Mesenchymal stem cell (in vitro differentiated cells and primary cell): ENCODE results near the gene JMJD4.

Source experiments
- DNase-seq: peaks from one replicate; pipeline ENCODE4 v3.0.0-alpha.2; 2013
- H2AFZ ChIP-seq: one replicate; pipeline ENCODE4 v1.6.1; 2013; ENCODE audit warnings: low read depth, mild to moderate bottlenecking, control low read depth, inconsistent platforms, low read length, moderate library complexity
- H2AK5ac ChIP-seq: 2 replicates; pipeline ENCODE4 v1.6.1; 2013; ENCODE audit warnings: low read length, moderate library complexity, mild to moderate bottlenecking, inconsistent platforms; ENCODE audit not compliant: severe bottlenecking
- H2BK120ac ChIP-seq: one replicate; pipeline ENCODE4 v1.6.1; 2013; ENCODE audit warnings: low read depth, mild to moderate bottlenecking, inconsistent platforms, low read length, moderate library complexity
- H2BK12ac ChIP-seq, 2 experiments: one replicate each; pipeline ENCODE4 v1.6.1; 2013; ENCODE audit warnings: inconsistent platforms in 2 of 2, low read length in 2 of 2, mild to moderate bottlenecking in 2 of 2, moderate library complexity in 2 of 2, control low read depth in 1 of 2
- H2BK15ac ChIP-seq: one replicate; pipeline ENCODE4 v1.6.1; 2013; ENCODE audit warnings: mild to moderate bottlenecking, low read depth, inconsistent platforms; ENCODE audit not compliant: poor library complexity, severe bottlenecking
- H2BK5ac ChIP-seq: 2 replicates; pipeline ENCODE4 v1.6.1; 2013; ENCODE audit warnings: low read depth, mild to moderate bottlenecking, low read length, control low read depth, inconsistent platforms; ENCODE audit not compliant: poor library complexity, severe bottlenecking
- H3K14ac ChIP-seq, 2 experiments: one replicate each; pipeline ENCODE4 v1.6.1; 2013; ENCODE audit warnings: inconsistent platforms in 2 of 2, low read length in 2 of 2, control low read depth in 1 of 2, mild to moderate bottlenecking in 1 of 2, moderate library complexity in 1 of 2
- H3K18ac ChIP-seq, 2 experiments: one replicate each; pipeline ENCODE4 v1.6.1; 2013; ENCODE audit warnings: inconsistent platforms in 2 of 2, low read length in 2 of 2, control low read depth in 1 of 2, low read depth in 1 of 2, mild to moderate bottlenecking in 1 of 2
- H3K23ac ChIP-seq, 2 experiments: one replicate each; pipeline ENCODE4 v1.6.1; 2013; ENCODE audit warnings: inconsistent platforms in 2 of 2, low read length in 2 of 2, mild to moderate bottlenecking in 2 of 2, moderate library complexity in 2 of 2, control low read depth in 1 of 2
- H3K27ac ChIP-seq: 2 replicates; pipeline ENCODE4 v1.5.1; 2013; ENCODE audit warnings: mild to moderate bottlenecking, moderate library complexity, low read length, control low read depth, inconsistent platforms; ENCODE audit not compliant: poor library complexity, severe bottlenecking
- H3K27me3 ChIP-seq, 2 experiments: 2 replicates each; pipeline versions ENCODE4 v1.6.1 to v1.7.0; 2013; ENCODE audit warnings: low read length in 2 of 2, mild to moderate bottlenecking in 2 of 2, moderate library complexity in 2 of 2, control low read depth in 1 of 2, inconsistent platforms in 1 of 2; ENCODE audit not compliant: control insufficient read depth in 1 of 2, insufficient read depth in 1 of 2
- H3K36me3 ChIP-seq, 2 experiments: 2 replicates each; pipeline versions ENCODE4 v1.6.1 to v1.7.0; 2013; ENCODE audit warnings: low read length in 2 of 2, control low read depth in 1 of 2, inconsistent platforms in 1 of 2, low read depth in 1 of 2, mild to moderate bottlenecking in 1 of 2; ENCODE audit not compliant: insufficient read depth in 2 of 2, control insufficient read depth in 1 of 2
- H3K4ac ChIP-seq, 2 experiments: one replicate each; pipeline ENCODE4 v1.6.1; 2013; ENCODE audit warnings: inconsistent platforms in 2 of 2, low read length in 2 of 2, mild to moderate bottlenecking in 2 of 2, moderate library complexity in 2 of 2, control low read depth in 1 of 2, low read depth in 1 of 2
- H3K4me1 ChIP-seq: 2 replicates; pipeline ENCODE4 v1.6.1; 2013; ENCODE audit warnings: low read depth, low read length, control low read depth; ENCODE audit not compliant: control insufficient read depth, insufficient read depth
- H3K4me2 ChIP-seq: 2 replicates; pipeline ENCODE4 v1.6.1; 2013; ENCODE audit warnings: low read length, mild to moderate bottlenecking, inconsistent platforms; ENCODE audit not compliant: poor library complexity, severe bottlenecking
- H3K4me3 ChIP-seq, 2 experiments: 2 replicates each; pipeline versions ENCODE4 v1.5.1 to v1.7.0; 2013; ENCODE audit warnings: low read length in 2 of 2, mild to moderate bottlenecking in 2 of 2, control low read depth in 1 of 2, low read depth in 1 of 2; ENCODE audit not compliant: insufficient read depth in 1 of 2
- H3K79me1 ChIP-seq: replicated peaks from 2 replicates; pipeline ENCODE4 v1.6.1; 2013; ENCODE audit warnings: mild to moderate bottlenecking, control low read depth, low read length, inconsistent platforms; ENCODE audit not compliant: poor library complexity, severe bottlenecking
- H3K9ac ChIP-seq: 2 replicates; pipeline ENCODE4 v1.7.0; 2013; ENCODE audit warnings: mild to moderate bottlenecking, low read length, moderate library complexity
- H3K9me3 ChIP-seq: 2 replicates; pipeline ENCODE4 v1.7.0; 2013; ENCODE audit warnings: mild to moderate bottlenecking, low read length; ENCODE audit not compliant: control insufficient read depth
- H4K8ac ChIP-seq: one replicate; pipeline ENCODE4 v1.6.1; 2013; ENCODE audit warnings: inconsistent platforms, mild to moderate bottlenecking, low read length, moderate library complexity
- H4K91ac ChIP-seq: one replicate; pipeline ENCODE4 v1.6.1; 2013; ENCODE audit warnings: mild to moderate bottlenecking, low read length, inconsistent platforms
- WGBS: methylation state at CpG from one replicate; pipeline ENCODE4 v1.1.7; 2013; ENCODE audit warnings: mixed read lengths; 5-methylcytosine and 5-hydroxymethylcytosine counted together

JMJD4 gene

DNA sequence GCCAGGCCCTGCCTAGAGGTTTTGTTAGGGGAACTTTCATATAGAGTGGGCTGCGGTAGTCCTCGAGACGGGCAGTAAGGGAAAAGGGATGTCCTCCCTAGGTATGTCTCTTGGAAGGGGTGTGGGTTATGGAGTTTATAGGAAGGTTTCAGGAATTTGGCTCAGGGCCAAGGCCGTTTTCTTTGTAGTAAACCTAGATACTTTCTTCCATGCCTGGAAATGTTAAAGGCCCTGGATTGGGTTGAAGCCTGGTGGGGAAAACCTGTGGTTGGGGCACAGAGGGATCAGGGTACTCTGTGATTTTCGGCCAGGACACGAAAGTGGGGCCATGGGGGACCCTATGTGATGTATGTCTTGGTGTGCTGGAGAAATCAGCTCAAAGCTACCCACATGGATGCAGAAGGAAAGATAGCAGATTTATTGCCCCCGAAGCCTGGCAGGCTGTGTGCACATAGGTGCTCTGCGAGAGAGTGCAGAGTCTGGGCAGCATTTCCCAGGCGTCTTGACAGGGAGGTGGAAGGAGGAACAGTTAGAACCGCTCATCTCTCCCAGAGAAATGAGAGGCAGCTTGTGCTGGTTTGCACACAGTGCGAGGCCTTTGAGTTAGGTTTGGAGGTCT is 1.8 kb upstream of the JMJD4 start:
- Histone ChIP-seq H3K27me3 (no peaks in the 10 kb centered on the region), H2BK15ac (no peak overlapping the region)

DNA sequence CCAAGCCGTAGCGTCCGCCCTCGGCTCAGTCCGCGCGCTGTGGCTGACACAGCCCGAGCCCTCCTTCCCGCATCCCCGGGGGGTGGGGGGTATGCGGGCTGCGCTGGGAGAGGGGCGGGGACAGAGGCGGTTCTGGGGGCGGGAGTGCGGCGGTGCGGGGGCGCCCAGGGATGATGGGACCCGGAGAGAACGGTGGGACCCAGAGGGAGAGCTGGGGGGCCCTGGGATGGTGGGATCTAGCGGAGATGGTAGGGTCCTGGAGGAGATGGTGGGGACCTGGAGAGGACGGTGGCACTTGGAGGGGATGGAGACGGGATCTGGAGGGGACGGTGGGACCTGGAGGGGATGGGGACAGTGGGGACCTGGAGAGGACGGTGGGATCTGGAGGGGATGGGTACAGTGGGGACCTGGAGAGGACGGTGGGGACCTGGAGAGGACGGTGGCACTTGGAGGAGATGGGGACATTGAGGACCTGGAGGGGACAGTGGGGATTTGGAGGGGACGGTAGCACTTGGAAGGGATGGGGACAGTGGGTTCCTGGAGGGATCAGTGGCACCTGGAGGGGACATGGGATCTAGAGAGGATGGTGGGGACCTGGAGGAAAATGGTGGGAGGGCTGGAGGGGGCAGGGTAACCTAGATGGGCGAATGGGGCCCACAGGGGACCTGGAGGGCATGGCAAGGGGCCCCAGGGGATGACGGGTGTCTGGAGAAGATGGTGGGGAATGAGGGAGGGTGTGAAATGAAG is 610 bp upstream of the JMJD4 start:
- Histone ChIP-seq H2BK15ac (peak overlapping the region; percentile 39), H3K4me2 (peak overlapping the region; percentile 74), H3K4me3 (peak overlapping the region; percentile 87 to 97), H2AFZ (peak overlapping the region; percentile 64), H3K9ac (peak overlapping the region; percentile 94), H4K91ac (no peak overlapping the region), H2BK12ac (peak overlapping the region in 1 of 2 experiments; percentile 30), H3K4ac (peak overlapping the region in 1 of 2 experiments; percentile 80), H3K27me3 (no peaks in the 10 kb centered on the region), H2BK120ac (no peak overlapping the region), H3K9me3 (no peaks in the 10 kb centered on the region), H4K8ac (peak overlapping the region; percentile 77), H2AK5ac (no peak overlapping the region), H3K36me3 (peaks cover 37 to 46% of the 10 kb centered on the region in 2 experiments), H3K4me1 (peaks cover 39% of the 10 kb centered on the region), H3K79me1 (peaks cover 66% of the 10 kb centered on the region), H2BK5ac (peak overlapping the region; percentile 39), H3K14ac (peak overlapping the region in 1 of 2 experiments; percentile 76), H3K23ac (no peak overlapping the region), H3K27ac (no peak overlapping the region), H3K18ac (peak overlapping the region; percentile 68 to 86)
- WGBS = under 1% methylated on average over 26 of the region's 31 CpGs
- DNase-seq = no peak

More for the DNA sequence above, 1.8 kb upstream of the JMJD4 start:
- Histone ChIP-seq H4K8ac (no peak overlapping the region), H2AK5ac (no peak overlapping the region), H2BK5ac (no peak overlapping the region), H3K4me3 (no peak overlapping the region), H3K23ac (no peak overlapping the region), H3K36me3 (peaks cover 25 to 34% of the 10 kb centered on the region in 2 experiments), H3K18ac (no peak overlapping the region), H3K4ac (no peak overlapping the region), H3K9me3 (no peaks in the 10 kb centered on the region), H3K9ac (peak overlapping the region; percentile 2), H4K91ac (no peak overlapping the region), H3K4me2 (no peak overlapping the region), H3K14ac (no peak overlapping the region), H2BK12ac (no peak overlapping the region), H3K79me1 (peaks cover 60% of the 10 kb centered on the region), H3K4me1 (peaks cover 38% of the 10 kb centered on the region), H3K27ac (no peak overlapping the region), H2BK120ac (no peak overlapping the region), H2AFZ (no peak overlapping the region)
- no peak for DNase-seq
- 94% methylated on average over 11 of the region's 11 CpGs for WGBS

DNA sequence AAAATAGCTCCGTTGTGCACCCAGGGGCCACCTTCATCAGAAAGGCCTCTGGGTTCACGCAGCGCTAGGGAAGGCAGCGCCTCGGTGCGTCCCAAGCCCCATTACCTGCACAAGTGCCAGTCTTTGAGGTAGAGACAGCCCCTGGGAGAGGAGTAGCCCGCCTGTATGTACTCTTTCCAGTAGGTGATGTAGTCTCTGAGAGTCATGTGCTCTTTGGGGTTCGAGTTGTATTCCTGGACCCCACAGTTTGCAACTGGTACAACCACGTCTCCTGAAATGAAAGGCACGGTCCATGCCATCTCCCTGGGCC is 601 bp downstream of the JMJD4 start:
- Histone ChIP-seq H3K4me1 (peaks cover 46% of the 10 kb centered on the region), H4K91ac (no peak overlapping the region), H3K36me3 (peaks cover 32 to 40% of the 10 kb centered on the region in 2 experiments), H3K27me3 (no peaks in the 10 kb centered on the region), H3K9ac (peak overlapping the region; percentile 94), H2AK5ac (no peak overlapping the region), H2BK5ac (no peak overlapping the region), H3K79me1 (peaks cover 58% of the 10 kb centered on the region), H3K4ac (peak overlapping the region in 1 of 2 experiments; percentile 89), H2BK15ac (no peak overlapping the region), H2BK12ac (peak overlapping the region in 1 of 2 experiments; percentile 47), H4K8ac (peak overlapping the region; percentile 89), H3K18ac (peak overlapping the region in 1 of 2 experiments; percentile 77), H2AFZ (no peak overlapping the region), H3K9me3 (no peaks in the 10 kb centered on the region), H3K23ac (peak overlapping the region in 1 of 2 experiments; percentile 91), H3K4me3 (peak overlapping the region; percentile 87 to 97), H3K4me2 (peak overlapping the region; percentile 98), H3K14ac (peak overlapping the region in 1 of 2 experiments; percentile 85), H3K27ac (no peak overlapping the region), H2BK120ac (no peak overlapping the region)
- 11% methylated on average over 10 of the region's 10 CpGs for WGBS
- DNase-seq = no peak

DNA sequence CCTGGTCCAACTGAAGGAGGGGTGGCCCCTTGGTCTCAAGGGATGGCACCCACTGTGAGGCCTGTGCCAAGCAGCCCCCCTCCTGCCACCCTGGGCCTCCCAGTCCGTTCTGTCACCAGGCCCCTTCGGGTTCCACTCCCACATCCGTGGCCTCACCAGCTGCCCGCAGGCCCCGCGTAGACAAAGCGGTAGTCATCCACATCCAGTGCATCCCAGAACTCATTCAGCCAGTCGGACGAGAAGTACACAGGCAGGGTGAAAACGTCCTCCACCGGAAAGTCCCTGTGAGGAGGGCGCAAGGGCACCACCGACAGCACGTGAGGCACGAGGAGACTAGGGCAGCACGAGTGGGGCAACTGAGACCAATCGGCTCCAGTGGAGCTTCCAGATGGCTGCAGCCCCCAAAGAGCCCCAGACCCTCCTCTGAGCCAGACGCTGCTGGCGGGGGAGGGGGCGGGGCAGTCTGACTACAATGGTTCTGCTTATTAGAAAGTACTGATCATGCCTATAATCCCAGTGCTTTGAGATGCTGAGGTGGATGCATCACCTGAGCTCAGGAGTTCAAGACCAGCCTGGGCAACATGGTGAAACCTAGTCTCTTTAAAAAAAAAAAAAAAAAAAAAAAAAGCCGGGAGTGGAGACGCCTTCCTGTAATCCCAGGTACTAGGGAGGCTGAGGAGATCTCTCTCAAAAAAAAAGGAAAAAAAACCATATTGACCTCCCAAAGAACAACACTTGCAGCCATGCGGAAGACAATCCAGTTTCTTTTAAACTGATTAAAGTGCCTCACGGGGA is 1.2 kb downstream of the JMJD4 start:
- no peaks in the 10 kb centered on the region for H3K9me3 ChIP-seq
- no peak overlapping the region for H2BK15ac ChIP-seq
- H3K9ac ChIP-seq = peak overlapping the region; percentile 94
- H3K27ac ChIP-seq = no peak overlapping the region
- no peak overlapping the region for H3K14ac ChIP-seq
- no peaks in the 10 kb centered on the region for H3K27me3 ChIP-seq
- H3K4me3 ChIP-seq = peak overlapping the region; percentile 87 to 97
- 85% methylated on average over 24 of the region's 24 CpGs for WGBS
- H2AFZ ChIP-seq = no peak overlapping the region
- no peak overlapping the region for H2BK12ac ChIP-seq
- H3K4ac ChIP-seq = peak overlapping the region in 1 of 2 experiments; percentile 89
- peaks cover 32 to 35% of the 10 kb centered on the region in 2 experiments for H3K36me3 ChIP-seq
- H2BK120ac ChIP-seq = no peak overlapping the region
- no peak overlapping the region for H3K23ac ChIP-seq
- H4K8ac ChIP-seq = no peak overlapping the region
- no peak overlapping the region for H3K18ac ChIP-seq
- no peak overlapping the region for H4K91ac ChIP-seq
- no peak for DNase-seq
- H3K79me1 ChIP-seq = peaks cover 53% of the 10 kb centered on the region
- H2AK5ac ChIP-seq = no peak overlapping the region
- peaks cover 51% of the 10 kb centered on the region for H3K4me1 ChIP-seq
- H2BK5ac ChIP-seq = no peak overlapping the region
- H3K4me2 ChIP-seq = peak overlapping the region; percentile 98
